DOHH2 (cell line): Measurements from ENCODE around the gene ARHGAP8.

Experiments used
- EZH2phosphoT487 ChIP-seq: fragments of 200-600 bp; sonication (generic); IDR thresholded peaks from 2 replicates; pipeline ENCODE4 v1.6.1; 2017; ENCODE audit warnings: borderline replicate concordance, mild to moderate bottlenecking, antibody characterized with exemption, low read length, moderate library complexity, mixed read lengths
- TF ChIP-seq, protein P1 (sequence below): fragments of 200-600 bp; sonication (generic); IDR thresholded peaks from one replicate; pipeline ENCODE4 v1.5.1; 2014; ENCODE audit warnings: antibody characterized with exemption, mild to moderate bottlenecking, low read depth, low read length; ENCODE audit not compliant: poor library complexity, severe bottlenecking

GRCh38 chr22:44887941-44888366 lies 135.6 kb downstream of the ARHGAP8 start:
- TF ChIP-seq, protein P1, sequence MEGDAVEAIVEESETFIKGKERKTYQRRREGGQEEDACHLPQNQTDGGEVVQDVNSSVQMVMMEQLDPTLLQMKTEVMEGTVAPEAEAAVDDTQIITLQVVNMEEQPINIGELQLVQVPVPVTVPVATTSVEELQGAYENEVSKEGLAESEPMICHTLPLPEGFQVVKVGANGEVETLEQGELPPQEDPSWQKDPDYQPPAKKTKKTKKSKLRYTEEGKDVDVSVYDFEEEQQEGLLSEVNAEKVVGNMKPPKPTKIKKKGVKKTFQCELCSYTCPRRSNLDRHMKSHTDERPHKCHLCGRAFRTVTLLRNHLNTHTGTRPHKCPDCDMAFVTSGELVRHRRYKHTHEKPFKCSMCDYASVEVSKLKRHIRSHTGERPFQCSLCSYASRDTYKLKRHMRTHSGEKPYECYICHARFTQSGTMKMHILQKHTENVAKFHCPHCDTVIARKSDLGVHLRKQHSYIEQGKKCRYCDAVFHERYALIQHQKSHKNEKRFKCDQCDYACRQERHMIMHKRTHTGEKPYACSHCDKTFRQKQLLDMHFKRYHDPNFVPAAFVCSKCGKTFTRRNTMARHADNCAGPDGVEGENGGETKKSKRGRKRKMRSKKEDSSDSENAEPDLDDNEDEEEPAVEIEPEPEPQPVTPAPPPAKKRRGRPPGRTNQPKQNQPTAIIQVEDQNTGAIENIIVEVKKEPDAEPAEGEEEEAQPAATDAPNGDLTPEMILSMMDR: no peak
- no peak for TF ChIP-seq EZH2phosphoT487
